ENCODE results near the gene CHCHD6.

Gene CHCHD6

DNA sequence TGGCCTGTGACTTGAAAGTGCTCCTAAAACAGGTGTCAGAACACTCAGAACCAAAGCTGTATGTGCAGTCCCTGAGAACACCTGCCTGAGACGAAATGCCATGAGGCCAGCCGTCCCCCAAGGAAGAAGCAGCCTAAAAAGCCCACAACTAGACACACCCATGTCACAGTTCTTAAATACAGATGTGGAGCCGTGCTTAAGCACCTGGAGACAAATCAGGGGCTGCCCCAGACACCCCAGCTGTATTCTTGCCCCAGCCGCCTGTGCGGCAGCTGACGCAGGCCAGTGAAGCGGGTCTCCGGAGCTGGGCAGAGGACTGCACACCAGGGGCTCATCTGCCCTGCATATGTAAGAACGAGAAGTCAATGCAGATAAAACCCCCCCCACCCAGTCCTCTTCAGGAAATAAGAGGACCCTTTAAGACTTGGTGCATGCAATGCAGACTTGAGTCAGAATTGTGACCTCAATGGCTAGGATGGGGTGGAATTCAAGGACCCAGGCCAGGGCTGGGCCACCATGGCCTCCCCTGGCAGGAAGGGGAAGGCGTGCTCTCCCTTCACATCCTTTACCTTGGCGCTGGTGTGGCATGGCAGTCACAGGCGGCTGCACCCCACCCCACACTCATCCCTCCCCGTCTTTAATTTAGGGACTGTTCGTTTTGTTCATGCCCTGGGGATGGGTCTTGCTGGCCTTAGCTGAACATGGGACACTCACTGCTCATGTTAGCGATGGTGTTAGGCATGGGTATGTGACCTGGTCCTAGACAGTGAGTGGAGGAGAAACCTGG, 251.2 kb downstream of the CHCHD6 start:
- TF ChIP-seq, protein P1, sequence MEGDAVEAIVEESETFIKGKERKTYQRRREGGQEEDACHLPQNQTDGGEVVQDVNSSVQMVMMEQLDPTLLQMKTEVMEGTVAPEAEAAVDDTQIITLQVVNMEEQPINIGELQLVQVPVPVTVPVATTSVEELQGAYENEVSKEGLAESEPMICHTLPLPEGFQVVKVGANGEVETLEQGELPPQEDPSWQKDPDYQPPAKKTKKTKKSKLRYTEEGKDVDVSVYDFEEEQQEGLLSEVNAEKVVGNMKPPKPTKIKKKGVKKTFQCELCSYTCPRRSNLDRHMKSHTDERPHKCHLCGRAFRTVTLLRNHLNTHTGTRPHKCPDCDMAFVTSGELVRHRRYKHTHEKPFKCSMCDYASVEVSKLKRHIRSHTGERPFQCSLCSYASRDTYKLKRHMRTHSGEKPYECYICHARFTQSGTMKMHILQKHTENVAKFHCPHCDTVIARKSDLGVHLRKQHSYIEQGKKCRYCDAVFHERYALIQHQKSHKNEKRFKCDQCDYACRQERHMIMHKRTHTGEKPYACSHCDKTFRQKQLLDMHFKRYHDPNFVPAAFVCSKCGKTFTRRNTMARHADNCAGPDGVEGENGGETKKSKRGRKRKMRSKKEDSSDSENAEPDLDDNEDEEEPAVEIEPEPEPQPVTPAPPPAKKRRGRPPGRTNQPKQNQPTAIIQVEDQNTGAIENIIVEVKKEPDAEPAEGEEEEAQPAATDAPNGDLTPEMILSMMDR (IDR thresholded peaks at IDR 0.05; ENCODE audit: low read length, missing control alignments) = no peak
- DNase-seq (ENCODE audit: low read depth) = no peak
- H3K4me3 ChIP-seq (replicated peaks; ENCODE audit: low read depth, low read length) = no peak overlapping the region

DNA sequence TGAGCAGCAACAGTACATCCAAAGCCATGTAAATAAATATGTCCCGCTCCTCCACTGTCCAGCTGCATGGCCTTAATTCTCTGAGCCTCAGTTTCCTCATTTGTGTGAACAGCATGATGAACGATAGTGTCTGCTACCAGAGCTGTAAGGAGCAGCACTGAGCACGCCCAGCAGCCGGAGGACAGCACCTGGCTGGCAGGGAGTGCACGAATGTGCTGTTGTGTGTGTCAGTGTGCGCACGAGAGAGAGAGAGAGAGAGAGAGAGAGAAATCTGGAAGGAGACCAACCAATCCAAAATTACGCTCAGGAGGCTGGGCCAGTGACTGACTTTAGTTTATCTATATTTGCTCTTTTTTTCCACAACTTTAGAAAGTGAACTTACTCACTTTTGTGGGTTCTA, 252.3 kb downstream of the CHCHD6 start:
- TF ChIP-seq, protein P1 (IDR thresholded peaks at IDR 0.05; ENCODE audit: low read length, missing control alignments) = no peak
- no peak overlapping the region for H3K4me3 ChIP-seq (replicated peaks; ENCODE audit: low read depth, low read length)
- DNase-seq (ENCODE audit: low read depth) = no peak

DNA sequence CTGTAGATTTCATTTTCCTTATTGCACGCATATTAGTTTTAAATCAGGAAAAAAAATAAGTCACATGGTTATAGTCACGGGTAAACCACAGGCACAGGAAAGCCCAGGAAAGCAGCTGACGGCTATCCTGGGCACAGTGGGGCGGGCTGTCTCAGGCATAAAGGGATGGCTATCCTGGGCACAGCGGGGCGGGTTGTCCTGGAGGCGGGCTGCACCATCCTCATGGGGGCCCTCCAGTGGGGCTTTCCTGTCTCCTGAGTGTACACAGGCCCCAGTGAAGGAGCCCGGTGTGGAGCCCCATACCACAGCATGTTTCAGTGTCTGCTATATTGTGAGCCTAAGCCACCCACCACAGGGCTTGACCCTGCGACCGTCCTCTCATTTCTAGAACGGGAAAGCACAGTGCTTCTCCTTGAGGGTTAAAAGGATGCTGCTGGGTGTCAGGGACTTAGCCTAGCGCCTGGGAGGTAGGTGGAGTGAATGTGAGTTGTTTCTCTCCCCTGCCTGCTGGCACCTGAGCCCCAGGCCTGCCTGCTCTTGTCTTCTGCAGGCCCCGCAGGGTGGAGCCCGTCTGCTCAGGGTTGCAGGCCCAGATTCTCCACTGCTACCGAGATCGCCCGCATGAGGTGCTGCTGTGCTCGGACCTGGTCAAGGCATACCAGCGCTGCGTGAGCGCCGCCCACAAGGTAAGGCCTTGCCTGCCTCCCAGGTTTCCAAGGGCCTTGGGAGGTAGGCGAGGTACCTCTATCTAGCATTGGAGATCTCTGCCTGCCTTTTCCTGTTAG, 253.0 kb downstream of the CHCHD6 start:
- no peak overlapping the region for H3K4me3 ChIP-seq (replicated peaks; ENCODE audit: low read depth, low read length)
- no peak for DNase-seq (ENCODE audit: low read depth)
- TF ChIP-seq, protein P1 (IDR thresholded peaks at IDR 0.05; ENCODE audit: low read length, missing control alignments) = no peak

DNA sequence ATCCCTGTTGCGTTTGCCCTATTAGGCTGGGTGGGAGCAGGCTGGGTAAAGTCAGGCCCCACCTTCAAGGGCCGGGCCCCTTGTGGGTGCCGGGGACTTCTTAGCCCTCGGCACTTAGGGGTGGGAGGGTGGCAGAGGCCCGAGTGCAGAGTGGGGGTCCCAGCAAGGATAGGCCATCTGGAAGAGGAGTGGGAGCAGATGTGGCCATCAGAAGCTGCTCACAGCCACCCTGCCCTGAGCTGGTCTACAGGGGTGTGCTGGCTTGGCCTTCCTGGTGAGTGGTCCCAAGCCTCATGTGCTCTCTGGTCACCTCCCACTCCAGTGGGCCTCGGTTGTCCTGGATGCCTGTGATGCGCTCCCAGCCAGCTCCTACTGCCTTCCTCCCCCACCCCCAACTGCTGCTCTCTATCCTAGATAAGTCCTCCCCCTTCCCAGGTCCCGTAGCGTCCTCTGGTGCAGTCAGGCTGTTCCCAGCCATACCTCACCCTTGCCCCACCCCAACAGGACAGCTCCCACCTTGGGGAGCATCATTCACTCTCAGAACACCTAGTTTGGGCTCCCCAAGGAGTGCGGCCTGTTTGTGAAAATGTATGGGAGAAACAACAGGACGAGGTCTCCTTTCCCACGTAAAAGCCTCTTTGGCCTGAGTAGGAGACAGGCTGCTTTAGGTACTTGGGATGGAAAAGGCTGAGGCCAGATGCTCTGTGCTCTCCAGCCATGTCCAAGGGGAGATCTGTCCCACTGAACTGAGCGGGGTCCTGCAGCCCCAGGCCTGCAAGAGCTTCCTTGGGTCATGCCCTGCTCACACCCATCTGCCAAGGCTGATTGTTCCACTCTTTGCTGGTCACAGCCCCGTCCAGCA, 254.0 kb downstream of the CHCHD6 start:
- no peak overlapping the region for H3K4me3 ChIP-seq (replicated peaks; ENCODE audit: low read depth, low read length)
- TF ChIP-seq, protein P1 (IDR thresholded peaks at IDR 0.05; ENCODE audit: low read length, missing control alignments) = no peak
- DNase-seq (ENCODE audit: low read depth) = no peak

DNA sequence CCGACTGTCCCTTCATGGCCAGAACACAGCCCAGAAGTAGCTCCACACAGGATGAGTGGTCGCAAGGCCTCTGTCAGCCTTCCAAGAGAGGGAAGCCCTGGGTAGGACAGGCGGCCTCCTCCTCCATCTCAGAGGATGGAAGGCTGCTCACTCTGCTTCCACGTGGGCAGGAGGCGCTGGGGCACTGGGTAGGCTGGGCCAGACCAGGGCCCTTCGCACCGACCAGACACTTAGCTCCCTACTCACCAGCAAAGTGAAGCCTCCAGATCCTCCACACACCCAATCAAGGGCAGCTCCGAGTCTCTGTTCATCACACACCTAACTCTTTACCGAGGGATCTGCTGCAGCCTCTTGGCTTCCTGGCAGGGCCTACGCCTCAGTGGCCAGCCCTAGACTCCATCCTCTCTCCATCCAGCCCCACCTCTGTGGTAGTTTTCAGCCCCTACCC, 254.6 kb downstream of the CHCHD6 start:
- TF ChIP-seq, protein P1 (IDR thresholded peaks at IDR 0.05; ENCODE audit: low read length, missing control alignments) = no peak
- no peak for DNase-seq (ENCODE audit: low read depth)
- no peak overlapping the region for H3K4me3 ChIP-seq (replicated peaks; ENCODE audit: low read depth, low read length)

DNA sequence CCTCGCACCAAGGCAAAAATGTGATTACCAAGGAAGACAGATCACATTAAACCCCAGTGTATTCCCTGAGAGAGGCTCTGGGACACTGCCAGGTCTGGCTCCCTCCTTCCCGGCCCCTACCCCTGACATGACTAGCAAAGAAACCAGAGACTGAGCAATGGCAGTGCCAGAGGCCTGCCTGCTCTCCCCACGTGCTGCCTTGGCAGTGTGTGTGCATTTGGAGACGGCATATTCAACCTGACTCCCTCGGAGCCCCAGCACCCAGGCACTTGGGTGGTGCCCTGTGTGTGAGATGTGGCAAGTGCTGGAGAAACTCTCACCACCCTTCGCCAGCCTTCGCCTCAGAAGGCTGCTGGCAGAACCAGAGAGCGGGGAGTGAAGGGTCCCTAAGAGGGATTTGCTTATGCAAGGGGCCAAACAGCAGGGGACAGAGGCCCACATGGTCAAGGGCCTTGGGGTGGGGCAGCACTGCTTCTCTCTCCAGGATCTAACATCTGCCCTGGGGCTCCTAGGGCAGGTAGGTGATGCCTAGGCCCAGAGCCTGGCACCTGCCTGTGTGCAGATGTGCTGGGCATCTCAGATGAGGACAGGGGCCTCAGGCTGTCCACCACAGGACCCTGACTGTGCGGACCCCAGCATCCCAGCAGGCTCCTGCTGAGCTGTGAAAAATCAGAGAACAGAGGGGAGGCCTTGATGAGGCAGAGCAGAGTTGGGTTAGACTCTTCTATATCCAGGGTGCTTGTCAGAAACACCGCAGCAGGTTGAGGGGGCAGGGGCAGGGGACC, 255.3 kb downstream of the CHCHD6 start:
- DNase-seq (ENCODE audit: low read depth) = no peak
- H3K4me3 ChIP-seq (replicated peaks; ENCODE audit: low read depth, low read length) = no peak overlapping the region
- TF ChIP-seq, protein P1 (IDR thresholded peaks at IDR 0.05; ENCODE audit: low read length, missing control alignments) = no peak
